Activated T-cell treated with anti-CD3 and anti-CD28 coated beads, Interleukin-2, amount 50 U/mL, for 72 hours (primary cell): ENCODE results near the gene LRRC42. TPM values are rescaled to one million over a fixed set of nuclear protein-coding genes. Genes with fewer than 3 reads are reported as not detected.
A peak's percentile ranks its signal among the peaks of the same experiment; 100 is the strongest.

Source experiments
- ATAC-seq, 2 donors: fragments of 150-1000 bp; cut with Tn5 transposase; replicated peaks in 1 of 2; 2 replicates each; pipeline ENCODE4 v1.10.0; 2021; ENCODE audit warnings: moderate library complexity in 2 of 2, mild to moderate bottlenecking in 1 of 2
- DNase-seq, 2 donors: peaks; one replicate each; pipeline ENCODE4 v3.0.0; 2021 to 2022; ENCODE audit warnings: mixed read lengths in 1 of 2
- H3K27ac Mint-ChIP-seq: one replicate; pipeline ENCODE4 v1.8.0; 2022; ENCODE audit warnings: mild to moderate bottlenecking, moderate library complexity, mixed read lengths
- H3K27me3 Mint-ChIP-seq: one replicate; pipeline ENCODE4 v1.8.0; 2022; ENCODE audit warnings: low read depth, mixed read lengths
- H3K36me3 Mint-ChIP-seq, 2 donors: one replicate each; pipeline ENCODE4 v1.8.0; 2022; ENCODE audit warnings: mixed read lengths in 2 of 2, mild to moderate bottlenecking in 1 of 2; ENCODE audit not compliant: insufficient read depth in 2 of 2
- H3K4me1 Mint-ChIP-seq: one replicate; pipeline ENCODE4 v1.8.0; 2022; ENCODE audit warnings: low read depth, mixed read lengths
- H3K4me3 Mint-ChIP-seq, 2 donors: one replicate each; pipeline ENCODE4 v1.8.0; 2022; ENCODE audit warnings: mild to moderate bottlenecking in 2 of 2, mixed read lengths in 2 of 2, moderate library complexity in 2 of 2
- H3K9me3 Mint-ChIP-seq, 2 donors: one replicate each; pipeline ENCODE4 v1.8.0; 2022; ENCODE audit warnings: mixed read lengths in 2 of 2
- total RNA-seq, 2 donors: library from RNA; stranded (reverse); gene quantifications; one replicate each; pipeline ENCODE4 v1.2.3, GENCODE V29; 2022

The LRRC42 gene
- total RNA-seq, 2 donors from 2014 or later, result 39.0 to 40.3 TPM

GRCh38 chr1:53945433-53946251 lies 508 bp upstream of the LRRC42 start, which contains the start of gene IFT25:
Gene IFT25, minus strand, starts transcription at chr1:53945699. Its CDS starts 5,617 bp downstream, at chr1:53940082.
- DNase-seq, result peak; percentile 97 to 99
- Mint-ChIP-seq H3K27ac (peak within 1 kb of the TSS; percentile 92), H3K4me1 (peaks cover 57% of the 10 kb centered on the region), H3K27me3 (no peaks in the 10 kb centered on the region), H3K4me3 (peak within 1 kb of the TSS; percentile 95 to 99), H3K9me3 (no peaks in the 10 kb centered on the region), H3K36me3 (peaks cover 3 to 11% of the 10 kb centered on the region in 2 donors)
- peak; percentile 76 to 77 for ATAC-seq

GRCh38 chr1:53947172-53947907 lies 1.2 kb downstream of the LRRC42 start:
- no peaks in the 10 kb centered on the region for H3K9me3 Mint-ChIP-seq
- H3K4me1 Mint-ChIP-seq, result peaks cover 56% of the 10 kb centered on the region
- DNase-seq (no peak), ATAC-seq (no peak)
- H3K4me3 Mint-ChIP-seq, result peak overlapping the region; percentile 95 to 99
- no peaks in the 10 kb centered on the region for H3K27me3 Mint-ChIP-seq
- H3K27ac Mint-ChIP-seq, result peak overlapping the region; percentile 92
- H3K36me3 Mint-ChIP-seq, result peaks cover 3 to 11% of the 10 kb centered on the region in 2 donors

- peaks cover 46% of the 10 kb centered on the region for H3K4me1 Mint-ChIP-seq
- peak overlapping the region; percentile 54 for H3K27ac Mint-ChIP-seq
- H3K4me3 Mint-ChIP-seq, result peak overlapping the region; percentile 25 to 95
- peaks cover 3 to 18% of the 10 kb centered on the region in 2 donors for H3K36me3 Mint-ChIP-seq
- no peaks in the 10 kb centered on the region for H3K27me3 Mint-ChIP-seq
- ATAC-seq, result no peak
- no peak for DNase-seq
- H3K9me3 Mint-ChIP-seq, result no peaks in the 10 kb centered on the region
These were observed 2.1 kb downstream of the LRRC42 start for GRCh38 chr1:53948291-53948690.

- DNase-seq, result peak; percentile 38 to 42
These were observed 3.2 kb downstream of the LRRC42 start for GRCh38 chr1:53949023-53949990.

GRCh38 chr1:53951697-53952096 lies 5.5 kb downstream of the LRRC42 start:
- H3K9me3 Mint-ChIP-seq, result no peaks in the 10 kb centered on the region
- H3K4me1 Mint-ChIP-seq, result peaks cover 28% of the 10 kb centered on the region
- ATAC-seq (no peak), DNase-seq (no peak)
- no peaks in the 10 kb centered on the region for H3K27me3 Mint-ChIP-seq
- peaks cover 3 to 13% of the 10 kb centered on the region in 2 donors for H3K36me3 Mint-ChIP-seq
- H3K27ac Mint-ChIP-seq, result no peak overlapping the region
- no peak overlapping the region for H3K4me3 Mint-ChIP-seq

More at GRCh38 chr1:53949023-53949990, 3.2 kb downstream of the LRRC42 start:
- H3K4me1 Mint-ChIP-seq, result peaks cover 36% of the 10 kb centered on the region
- no peak overlapping the region for H3K27ac Mint-ChIP-seq
- no peaks in the 10 kb centered on the region for H3K27me3 Mint-ChIP-seq
- no peaks in the 10 kb centered on the region for H3K9me3 Mint-ChIP-seq
- peaks cover 3 to 18% of the 10 kb centered on the region in 2 donors for H3K36me3 Mint-ChIP-seq
- ATAC-seq, result no peak
- no peak overlapping the region for H3K4me3 Mint-ChIP-seq

- H3K27me3 Mint-ChIP-seq, result no peaks in the 10 kb centered on the region
- H3K9me3 Mint-ChIP-seq, result no peaks in the 10 kb centered on the region
- H3K36me3 Mint-ChIP-seq, result peaks cover 3 to 11% of the 10 kb centered on the region in 2 donors
- H3K4me3 Mint-ChIP-seq, result no peak overlapping the region
- peaks cover 15% of the 10 kb centered on the region for H3K4me1 Mint-ChIP-seq
- H3K27ac Mint-ChIP-seq, result no peak overlapping the region
- no peak for DNase-seq
- no peak for ATAC-seq
These were observed 8.0 kb downstream of the LRRC42 start for GRCh38 chr1:53954128-53954527.

GRCh38 chr1:53956308-53957168 lies 10.4 kb downstream of the LRRC42 start:
- Mint-ChIP-seq H3K36me3 (peaks cover 3 to 17% of the 10 kb centered on the region in 2 donors), H3K27me3 (no peaks in the 10 kb centered on the region), H3K4me3 (no peak overlapping the region), H3K4me1 (peaks cover 9% of the 10 kb centered on the region), H3K27ac (peak overlapping the region; percentile 76), H3K9me3 (no peaks in the 10 kb centered on the region)
- ATAC-seq (no peak), DNase-seq (no peak)

- Mint-ChIP-seq H3K4me1 (peaks cover 9% of the 10 kb centered on the region), H3K9me3 (no peaks in the 10 kb centered on the region), H3K27me3 (no peaks in the 10 kb centered on the region), H3K4me3 (no peak overlapping the region), H3K36me3 (peaks cover 3 to 18% of the 10 kb centered on the region in 2 donors), H3K27ac (peak overlapping the region; percentile 76)
- ATAC-seq (no peak), DNase-seq (no peak)
These were observed 11.2 kb downstream of the LRRC42 start for GRCh38 chr1:53957194-53957818.

GRCh38 chr1:53959664-53960250 lies 13.6 kb downstream of the LRRC42 start:
- Mint-ChIP-seq H3K27ac (no peak overlapping the region), H3K4me1 (peaks cover 9% of the 10 kb centered on the region), H3K27me3 (no peaks in the 10 kb centered on the region), H3K9me3 (no peaks in the 10 kb centered on the region), H3K4me3 (no peak overlapping the region), H3K36me3 (peaks cover 1 to 18% of the 10 kb centered on the region in 2 donors)
- DNase-seq, result peak in 1 of 2 donors; percentile 14
- ATAC-seq, result peak; percentile 45 to 49

- Mint-ChIP-seq H3K27me3 (no peaks in the 10 kb centered on the region), H3K36me3 (peaks cover under 1 to 18% of the 10 kb centered on the region in 2 donors), H3K4me3 (no peak overlapping the region), H3K9me3 (no peaks in the 10 kb centered on the region), H3K4me1 (peaks cover under 1% of the 10 kb centered on the region), H3K27ac (no peak overlapping the region)
- no peak for DNase-seq
- no peak for ATAC-seq
These were observed 16.2 kb downstream of the LRRC42 start for GRCh38 chr1:53962395-53962794.

GRCh38 chr1:53963460-53963859 lies 17.3 kb downstream of the LRRC42 start:
- Mint-ChIP-seq H3K9me3 (no peaks in the 10 kb centered on the region), H3K36me3 (peaks cover 0 to 19% of the 10 kb centered on the region in 2 donors), H3K4me3 (no peak overlapping the region), H3K4me1 (no peaks in the 10 kb centered on the region), H3K27me3 (no peaks in the 10 kb centered on the region), H3K27ac (no peak overlapping the region)
- no peak for ATAC-seq
- no peak for DNase-seq
